ENCODE measurements around the gene GPR152.

The GPR152 gene

DNA sequence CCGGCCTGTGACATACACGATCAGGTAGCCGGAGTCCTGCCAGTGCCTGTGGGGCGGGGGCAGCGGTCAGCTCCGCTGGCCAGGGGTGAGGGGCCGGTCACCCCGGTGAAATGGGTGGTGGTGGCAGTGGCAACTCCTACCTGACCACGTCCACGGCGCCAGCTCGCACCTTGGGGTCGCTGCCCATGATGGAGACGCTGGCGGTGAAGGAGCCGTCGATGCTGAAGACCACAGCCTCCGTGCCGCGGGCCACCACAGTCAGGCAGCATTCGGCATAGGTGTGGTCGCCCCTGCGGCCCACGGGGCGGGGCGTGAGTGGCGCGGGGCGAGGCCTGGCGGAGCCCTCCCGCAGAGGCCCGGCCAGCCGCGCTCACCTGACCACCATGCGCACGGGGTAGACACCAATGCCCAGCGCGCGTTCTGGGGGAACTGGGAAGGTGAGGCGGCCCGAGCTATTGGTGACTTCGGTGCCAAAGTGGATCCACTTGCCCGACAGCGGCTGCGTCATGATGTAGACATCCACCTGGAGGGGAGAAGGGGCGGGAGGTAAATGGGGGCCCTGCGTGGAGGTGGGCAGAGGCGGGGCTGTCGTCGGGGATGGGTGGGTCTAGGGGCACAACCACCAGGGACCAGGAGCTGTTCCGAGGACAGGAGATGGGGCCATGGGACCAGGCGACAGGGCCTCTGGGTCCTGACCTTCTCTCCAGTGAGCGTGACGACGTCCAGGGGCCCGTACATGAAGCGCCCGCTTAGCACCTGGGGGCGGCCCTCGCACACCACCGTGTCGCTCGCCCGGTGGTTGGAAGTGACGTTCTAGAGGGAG lies 41.2 kb upstream of the GPR152 start:
- Histone ChIP-seq H3K9ac (ENCODE audit: low read length) (no peak overlapping the region), H3K9me3 (ENCODE audit: insufficient read depth, low read length) (no peaks in the 10 kb centered on the region), H3K36me3 (replicated peaks; ENCODE audit: low read depth, low read length) (peaks cover 75% of the 10 kb centered on the region), H3K27me3 (ENCODE audit: low read depth, low read length) (no peaks in the 10 kb centered on the region), H2AFZ (ENCODE audit: low read depth, low read length) (no peak overlapping the region), H4K20me1 (ENCODE audit: insufficient read depth, low read length) (no peaks in the 10 kb centered on the region), H3K27ac (ENCODE audit: low read length) (no peak overlapping the region), H3K4me2 (ENCODE audit: low read length) (no peak overlapping the region), H3K79me2 (ENCODE audit: low read length) (no peaks in the 10 kb centered on the region), H3K4me1 (ENCODE audit: low read length) (no peaks in the 10 kb centered on the region), H3K4me3 (ENCODE audit: low read length) (no peak overlapping the region)
- TF ChIP-seq, protein P1, sequence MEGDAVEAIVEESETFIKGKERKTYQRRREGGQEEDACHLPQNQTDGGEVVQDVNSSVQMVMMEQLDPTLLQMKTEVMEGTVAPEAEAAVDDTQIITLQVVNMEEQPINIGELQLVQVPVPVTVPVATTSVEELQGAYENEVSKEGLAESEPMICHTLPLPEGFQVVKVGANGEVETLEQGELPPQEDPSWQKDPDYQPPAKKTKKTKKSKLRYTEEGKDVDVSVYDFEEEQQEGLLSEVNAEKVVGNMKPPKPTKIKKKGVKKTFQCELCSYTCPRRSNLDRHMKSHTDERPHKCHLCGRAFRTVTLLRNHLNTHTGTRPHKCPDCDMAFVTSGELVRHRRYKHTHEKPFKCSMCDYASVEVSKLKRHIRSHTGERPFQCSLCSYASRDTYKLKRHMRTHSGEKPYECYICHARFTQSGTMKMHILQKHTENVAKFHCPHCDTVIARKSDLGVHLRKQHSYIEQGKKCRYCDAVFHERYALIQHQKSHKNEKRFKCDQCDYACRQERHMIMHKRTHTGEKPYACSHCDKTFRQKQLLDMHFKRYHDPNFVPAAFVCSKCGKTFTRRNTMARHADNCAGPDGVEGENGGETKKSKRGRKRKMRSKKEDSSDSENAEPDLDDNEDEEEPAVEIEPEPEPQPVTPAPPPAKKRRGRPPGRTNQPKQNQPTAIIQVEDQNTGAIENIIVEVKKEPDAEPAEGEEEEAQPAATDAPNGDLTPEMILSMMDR (IDR thresholded peaks at IDR 0.05; ENCODE audit: low read depth, low read length) = no peak
- TF ChIP-seq EZH2phosphoT487 (IDR thresholded peaks at IDR 0.05; ENCODE audit: low read depth) = no peak

DNA sequence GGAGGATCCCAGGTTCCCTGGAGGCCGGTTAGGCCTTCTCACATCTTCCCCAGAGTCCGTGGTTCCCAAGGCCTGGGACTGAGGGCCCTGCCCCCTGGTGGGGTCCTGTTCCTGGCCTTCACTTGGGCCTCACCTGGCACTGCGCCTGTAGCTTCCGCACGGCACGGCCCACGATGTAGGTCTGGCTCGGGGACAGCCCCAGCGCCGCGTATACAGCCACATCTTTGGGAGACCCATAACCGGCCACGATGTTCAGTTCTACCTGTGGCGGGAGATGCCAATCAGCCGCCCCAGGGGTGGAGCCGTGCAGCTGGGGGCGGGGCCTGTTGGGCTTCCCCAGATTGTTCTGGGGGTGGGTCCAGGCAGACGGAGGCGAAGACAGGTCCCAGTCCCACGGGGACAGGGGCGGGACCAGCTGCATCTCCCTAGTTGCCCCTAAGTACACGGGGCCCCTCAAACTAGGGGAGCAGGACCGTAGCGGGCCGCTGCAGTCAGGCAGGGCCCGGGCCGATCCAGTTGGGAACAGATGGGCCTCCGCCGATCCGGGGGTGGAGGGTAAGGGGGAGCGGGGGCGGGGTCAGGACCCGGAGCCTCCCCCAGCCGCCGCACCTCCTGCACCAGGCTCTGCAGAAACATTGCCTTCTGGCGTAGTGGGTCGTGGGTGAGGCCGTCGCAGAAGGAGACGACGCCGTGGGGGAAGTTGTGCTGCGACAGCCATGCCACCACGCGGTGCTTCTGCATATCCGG lies 40.4 kb upstream of the GPR152 start:
- Histone ChIP-seq H3K9me3 (ENCODE audit: insufficient read depth, low read length) (no peaks in the 10 kb centered on the region), H3K4me1 (ENCODE audit: low read length) (peaks cover 3% of the 10 kb centered on the region), H3K4me3 (ENCODE audit: low read length) (no peak overlapping the region), H3K4me2 (ENCODE audit: low read length) (no peak overlapping the region), H3K27me3 (ENCODE audit: low read depth, low read length) (no peaks in the 10 kb centered on the region), H3K79me2 (ENCODE audit: low read length) (peaks cover 3% of the 10 kb centered on the region; the same call in 1 of the 2 replicates), H2AFZ (ENCODE audit: low read depth, low read length) (no peak overlapping the region), H3K27ac (ENCODE audit: low read length) (no peak overlapping the region), H4K20me1 (ENCODE audit: insufficient read depth, low read length) (peaks cover 3% of the 10 kb centered on the region; the same call in 1 of the 2 replicates), H3K36me3 (replicated peaks; ENCODE audit: low read depth, low read length) (peaks cover 71% of the 10 kb centered on the region), H3K9ac (ENCODE audit: low read length) (no peak overlapping the region)
- no peak for TF ChIP-seq EZH2phosphoT487 (IDR thresholded peaks at IDR 0.05; ENCODE audit: low read depth)
- TF ChIP-seq, protein P1 (IDR thresholded peaks at IDR 0.05; ENCODE audit: low read depth, low read length) = no peak

DNA sequence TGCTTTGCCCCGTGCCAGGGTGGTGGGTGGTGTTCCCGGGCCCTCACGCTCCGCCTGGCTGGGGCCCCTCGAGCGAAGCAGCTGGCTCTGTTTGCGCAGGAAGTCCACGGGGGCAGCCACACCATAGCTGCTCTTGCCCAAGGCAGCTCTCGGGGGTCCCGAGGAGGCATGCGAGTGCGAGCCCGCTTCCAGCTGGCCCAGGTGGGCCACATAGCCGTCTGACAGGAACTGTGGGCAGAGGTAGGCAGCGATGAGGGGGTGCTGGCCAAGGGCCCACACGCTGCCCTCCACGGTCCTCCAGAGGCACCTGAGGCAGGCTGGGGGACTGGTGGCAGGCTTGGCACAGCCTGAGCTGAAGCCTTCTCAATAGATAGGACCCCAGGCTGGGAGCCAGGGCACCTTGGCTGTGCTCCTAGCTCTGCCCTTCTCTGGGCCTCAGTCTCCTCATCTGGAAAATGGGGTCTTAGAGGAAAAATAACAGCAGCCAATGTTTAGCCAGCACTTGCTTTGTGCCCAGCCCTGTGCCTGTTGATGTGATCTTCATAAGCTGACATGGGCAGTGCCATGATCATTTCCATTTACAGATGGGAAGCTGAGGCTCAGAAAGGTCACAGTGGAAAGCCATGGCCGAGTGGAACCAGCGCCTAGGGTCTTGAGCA lies 39.7 kb upstream of the GPR152 start:
- no peak overlapping the region for H3K4me3 ChIP-seq (ENCODE audit: low read length)
- peaks cover 5% of the 10 kb centered on the region; the same call in 1 of the 2 replicates for H3K79me2 ChIP-seq (ENCODE audit: low read length)
- no peak overlapping the region for H3K9ac ChIP-seq (ENCODE audit: low read length)
- H4K20me1 ChIP-seq (ENCODE audit: insufficient read depth, low read length) = peaks cover 4% of the 10 kb centered on the region; the same call in 1 of the 2 replicates
- no peaks in the 10 kb centered on the region for H3K9me3 ChIP-seq (ENCODE audit: insufficient read depth, low read length)
- no peak overlapping the region for H2AFZ ChIP-seq (ENCODE audit: low read depth, low read length)
- TF ChIP-seq, protein P1 (IDR thresholded peaks at IDR 0.05; ENCODE audit: low read depth, low read length) = no peak
- TF ChIP-seq EZH2phosphoT487 (IDR thresholded peaks at IDR 0.05; ENCODE audit: low read depth) = no peak
- no peak overlapping the region for H3K27ac ChIP-seq (ENCODE audit: low read length)
- H3K27me3 ChIP-seq (ENCODE audit: low read depth, low read length) = no peaks in the 10 kb centered on the region
- H3K4me2 ChIP-seq (ENCODE audit: low read length) = no peak overlapping the region
- H3K4me1 ChIP-seq (ENCODE audit: low read length) = peaks cover 9% of the 10 kb centered on the region
- H3K36me3 ChIP-seq (replicated peaks; ENCODE audit: low read depth, low read length) = peaks cover 69% of the 10 kb centered on the region

Measured in OCI-LY3 (cell line).